HCT116 (cell line): Measurements from ENCODE around the gene REXO4. TPM values are rescaled to one million over a fixed set of nuclear protein-coding genes. Genes with fewer than 3 reads are reported as not detected.
A peak's percentile ranks its signal among the peaks of the same experiment; 100 is the strongest.

Experiments
- ATAC-seq: fragments of 200-7000 bp; cut with Tn5 transposase; 2 replicates; pipeline ENCODE4 v1.9.1; 2020; ENCODE audit warnings: mild to moderate bottlenecking, moderate library complexity
- BruUV-seq: library from RNA; stranded (reverse); fragments of 400-500 nt; replicated peaks from 2 replicates; lab custom pipeline; 2021; lab: Mats Ljungman, UMichigan
- CTCF ChIA-PET: fragments of 300-600 bp; sonication (Branson Sonifier 250); formaldehyde crosslinking; loops from one replicate; lab custom pipeline; 2021; ENCODE audit warnings: antibody characterized with exemption; lab: Charles Lee
- POLR2A ChIA-PET: fragments of 300-600, 350-600 bp; sonication (Branson Sonifier 250); formaldehyde crosslinking; loops from one replicate; lab custom pipeline; 2021; ENCODE audit warnings: antibody characterized with exemption; lab: Charles Lee
- RAD21 ChIA-PET, 2 experiments: fragments of 300-600 bp; sonication (Branson Sonifier 250); formaldehyde crosslinking; loops; one replicate each; lab custom pipeline; 2023; ENCODE audit warnings: low total read pairs in 2 of 2; ENCODE audit not compliant: uncharacterized antibody in 2 of 2, unreplicated experiment in 2 of 2, low non-redundant PET in 1 of 2; lab: Charles Lee
- DNase-seq: peaks from one replicate; pipeline ENCODE4 v3.0.0-alpha.2; 2010; ENCODE audit warnings: low read depth, low spot score
- H2AFZ ChIP-seq: fragments of 200-600 bp; shearing (Covaris generic), sonication (generic); 2 replicates; pipeline ENCODE4 v1.6.1; 2017; ENCODE audit warnings: low read depth, mixed run types, mixed read lengths, antibody characterized with exemption, low read length; ENCODE audit not compliant: poor library complexity, severe bottlenecking
- H3K27ac ChIP-seq: 2 replicates; pipeline ENCODE4 v1.5.1; 2012; ENCODE audit warnings: low read depth, low read length
- H3K27me3 ChIP-seq: fragments of 200-600 bp; sonication (generic); 2 replicates; pipeline ENCODE4 v1.6.1; 2016; ENCODE audit warnings: mixed run types, low read length, mixed read lengths; ENCODE audit not compliant: insufficient read depth
- H3K36me3 ChIP-seq, 2 experiments: fragments of 200-500 bp in 1 of 2; fragments of 200-600 bp in 1 of 2; sonication (Bioruptor generic) in 1 of 2; sonication (generic) in 1 of 2; 2 replicates each; pipeline versions ENCODE4 v1.5.1 to v1.6.1; 2014 to 2016; ENCODE audit warnings: low read length in 2 of 2, inconsistent platforms in 1 of 2, mixed read lengths in 1 of 2, mixed run types in 1 of 2; ENCODE audit not compliant: insufficient read depth in 2 of 2, control insufficient read depth in 1 of 2
- H3K4me1 ChIP-seq, 2 experiments: fragments of 200-600 bp in 1 of 2; sonication (generic) in 1 of 2; 2 replicates each; pipeline versions ENCODE4 v1.5.1 to v1.6.1; 2012 to 2017; ENCODE audit warnings: low read length in 2 of 2, inconsistent platforms in 1 of 2, mild to moderate bottlenecking in 1 of 2, mixed read lengths in 1 of 2, mixed run types in 1 of 2, moderate library complexity in 1 of 2; ENCODE audit not compliant: insufficient read depth in 2 of 2, control insufficient read depth in 1 of 2
- H3K4me2 ChIP-seq: fragments of 200-600 bp; sonication (generic); 2 replicates; pipeline ENCODE4 v1.6.1; 2017; ENCODE audit warnings: mixed run types, low read length, mixed read lengths
- H3K4me3 ChIP-seq, 2 experiments: fragments of 200-600 bp in 1 of 2; sonication (generic) in 1 of 2; replicated peaks in 1 of 2; 2 replicates each; pipeline ENCODE4 v1.5.1; 2011 to 2016; ENCODE audit warnings: low read length in 2 of 2, control low read depth in 1 of 2, low read depth in 1 of 2, mild to moderate bottlenecking in 1 of 2, mixed read lengths in 1 of 2, mixed run types in 1 of 2
- H3K79me2 ChIP-seq: fragments of 200-600 bp; sonication (generic); 2 replicates; pipeline ENCODE4 v1.6.1; 2017; ENCODE audit warnings: mild to moderate bottlenecking, mixed run types, low read length, moderate library complexity, mixed read lengths; ENCODE audit not compliant: insufficient read depth
- H3K9ac ChIP-seq: fragments of 200-600 bp; sonication (generic); 2 replicates; pipeline ENCODE4 v1.6.1; 2016; ENCODE audit warnings: low read length, mixed read lengths
- H3K9me2 ChIP-seq: fragments of 200-600 bp; sonication (generic), shearing (Covaris generic); 2 replicates; pipeline ENCODE4 v1.6.1; 2017; ENCODE audit warnings: mixed run types, mild to moderate bottlenecking, moderate library complexity; ENCODE audit not compliant: insufficient read depth
- H3K9me3 ChIP-seq, 2 experiments: fragments of 200-500 bp in 1 of 2; fragments of 200-600 bp in 1 of 2; sonication (Bioruptor generic) in 1 of 2; sonication (generic) in 1 of 2; 2 replicates each; pipeline ENCODE4 v1.6.1; 2014 to 2017; ENCODE audit warnings: low read length in 2 of 2, mixed read lengths in 2 of 2, inconsistent platforms in 1 of 2, low read depth in 1 of 2, mild to moderate bottlenecking in 1 of 2, mixed run types in 1 of 2, moderate library complexity in 1 of 2; ENCODE audit not compliant: control insufficient read depth in 1 of 2, insufficient read depth in 1 of 2
- H4K20me1 ChIP-seq: fragments of 200-600 bp; sonication (generic), shearing (Covaris generic); 2 replicates; pipeline ENCODE4 v1.6.1; 2017; ENCODE audit warnings: mixed run types, mild to moderate bottlenecking, moderate library complexity; ENCODE audit not compliant: insufficient read depth
- CEBPB ChIP-seq: IDR thresholded peaks from 2 replicates; pipeline ENCODE4 v1.6.1; 2012; ENCODE audit warnings: low read depth
- EGR1 ChIP-seq: IDR thresholded peaks from 2 replicates; pipeline ENCODE4 v1.6.1; 2012; ENCODE audit warnings: low read depth
- ELF1 ChIP-seq: IDR thresholded peaks from 2 replicates; pipeline ENCODE4 v1.6.1; 2012; ENCODE audit warnings: low read depth, borderline replicate concordance
- EZH2phosphoT487 ChIP-seq: fragments of 200-600 bp; IDR thresholded peaks from 2 replicates; pipeline ENCODE4 v1.6.1; 2018; ENCODE audit warnings: antibody characterized with exemption, borderline replicate concordance
- FOSL1 ChIP-seq: IDR thresholded peaks from 2 replicates; pipeline ENCODE4 v1.6.1; 2012; ENCODE audit warnings: low read depth
- JUND ChIP-seq: IDR thresholded peaks from 2 replicates; pipeline ENCODE4 v1.6.1; 2012
- RAD21 ChIP-seq: IDR thresholded peaks from 2 replicates; pipeline ENCODE4 v1.6.1; 2012; ENCODE audit warnings: low read depth, mild to moderate bottlenecking
- SRF ChIP-seq: IDR thresholded peaks from 2 replicates; pipeline ENCODE4 v1.6.1; 2012; ENCODE audit warnings: low read depth
- TCF7L2 ChIP-seq: IDR thresholded peaks from 2 replicates; pipeline ENCODE4 v1.7.0; 2011; ENCODE audit warnings: borderline replicate concordance, inconsistent platforms; ENCODE audit not compliant: insufficient read depth, insufficient read length; ENCODE audit errors: extremely low read depth
- YY1 ChIP-seq: IDR thresholded peaks from 2 replicates; pipeline ENCODE4 v1.6.1; 2011; ENCODE audit warnings: low read length, low read depth, moderate library complexity, mild to moderate bottlenecking; ENCODE audit not compliant: insufficient replicate concordance; ENCODE audit errors: extremely low read depth
- ZFX ChIP-seq: fragments of 450-650 bp; IDR thresholded peaks from 2 replicates; pipeline ENCODE4 v1.6.1; 2017
- ZNF274 ChIP-seq: fragments of 200-500 bp; sonication (Bioruptor generic); IDR thresholded peaks from 2 replicates; pipeline ENCODE4 v1.6.1; 2014; ENCODE audit warnings: mild to moderate bottlenecking, low read depth, low read length, inconsistent platforms
- intact Hi-C: fragments of 100-400 bp; cut with micrococcal nuclease; formaldehyde crosslinking; loops from 2 replicates; pipeline ENCODE4 v1.10.0; 2022
- total RNA-seq: library from RNA; stranded (reverse); gene quantifications from one replicate; pipeline ENCODE4 v1.2.1, GENCODE V29; 2021; ENCODE audit not compliant: unreplicated experiment
- TF ChIP-seq, protein P1 (sequence below), 3 experiments: fragments of 200-600 bp in 1 of 3; sonication (generic) in 1 of 3; IDR thresholded peaks in 2 of 3; conservative IDR thresholded peaks in 1 of 3; 2 replicates each; pipeline ENCODE4 v1.5.1; 2012 to 2017; ENCODE audit warnings: low read depth in 2 of 3, low read length in 2 of 3, antibody characterized with exemption in 1 of 3, borderline replicate concordance in 1 of 3, control low read depth in 1 of 3, mild to moderate bottlenecking in 1 of 3, mixed read lengths in 1 of 3, mixed run types in 1 of 3, moderate library complexity in 1 of 3; ENCODE audit not compliant: insufficient read depth in 1 of 3

REXO4 gene
- total RNA-seq, 1 experiment from 2014 or later = 24.6 TPM

GRCh38 chr9:133423216-133423615 is 5.4 kb upstream of the REXO4 start:
- no peaks in the 10 kb centered on the region for H4K20me1 ChIP-seq
- no peak overlapping the region for H3K4me3 ChIP-seq
- H3K9me2 ChIP-seq = no peaks in the 10 kb centered on the region
- no peak for ATAC-seq
- H3K9ac ChIP-seq = no peak overlapping the region
- H3K36me3 ChIP-seq = no peaks in the 10 kb centered on the region
- H2AFZ ChIP-seq = no peak overlapping the region
- H3K9me3 ChIP-seq = no peaks in the 10 kb centered on the region
- RAD21 ChIA-PET = no interaction called here
- POLR2A ChIA-PET = no interaction called here
- intact Hi-C loops = no loop called here
- H3K79me2 ChIP-seq = no peaks in the 10 kb centered on the region
- DNase-seq = no peak
- CTCF ChIA-PET = no interaction called here
- no peak for TF ChIP-seq JUND
- no peak for TF ChIP-seq EGR1
- no peak for TF ChIP-seq ZFX
- TF ChIP-seq ZNF274 = no peak
- TF ChIP-seq RAD21 = no peak
- no peak for TF ChIP-seq CEBPB
- no peak for TF ChIP-seq EZH2phosphoT487
- no peak for TF ChIP-seq ELF1
- no peak for TF ChIP-seq TCF7L2
- TF ChIP-seq SRF = no peak
- no peak overlapping the region for H3K4me2 ChIP-seq
- peaks cover 4 to 21% of the 10 kb centered on the region in 2 experiments; a peak in 3 of 4 replicates for H3K4me1 ChIP-seq
- H3K27ac ChIP-seq = no peak overlapping the region
- no peaks in the 10 kb centered on the region for H3K27me3 ChIP-seq
- BruUV-seq = no TSS peak

DNA sequence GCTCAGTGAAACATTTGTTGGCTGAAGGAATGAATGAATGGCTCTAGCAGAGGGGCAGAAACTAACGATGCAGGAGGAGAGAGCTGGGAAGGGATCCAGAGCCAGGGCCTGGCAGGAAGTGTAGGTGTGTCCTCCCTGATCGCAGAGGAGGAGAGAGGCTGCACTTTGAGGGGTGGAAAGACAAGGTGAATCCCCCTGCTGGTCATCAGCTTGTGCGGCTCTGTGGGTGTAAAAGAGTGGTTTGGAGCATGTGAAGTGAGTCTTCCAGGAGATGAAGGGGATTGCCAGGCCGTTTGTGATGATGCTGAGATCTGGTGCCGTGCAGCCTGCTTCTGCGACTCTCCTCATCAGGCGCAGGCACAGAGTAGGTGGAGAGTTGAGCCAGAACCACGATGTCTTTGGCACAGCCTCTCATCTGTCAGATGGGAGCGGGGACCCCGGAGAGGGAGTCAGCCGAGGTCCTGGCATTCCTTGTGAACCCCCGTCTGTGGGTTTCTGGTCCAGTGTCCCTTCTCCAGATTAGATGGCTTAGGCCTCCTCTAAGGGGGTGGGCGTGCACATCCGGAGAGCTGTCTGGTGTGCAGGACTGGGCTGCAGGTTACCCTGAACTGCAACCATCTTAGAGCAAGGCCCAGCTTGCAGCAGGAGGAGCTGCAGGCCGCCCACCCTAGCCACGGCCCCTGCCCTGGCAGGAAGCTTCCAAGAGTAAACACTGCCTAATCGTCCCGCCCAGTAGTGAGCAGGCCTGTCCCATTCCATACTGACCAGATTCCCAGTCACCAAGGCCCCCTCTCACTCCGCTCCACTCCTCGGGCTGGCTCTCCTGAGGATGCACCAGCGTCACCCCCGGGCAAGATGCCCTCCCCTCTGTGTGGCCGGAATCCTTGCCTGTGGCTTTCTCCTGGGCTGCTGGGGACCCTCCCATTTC is 4.1 kb upstream of the REXO4 start, which contains the start of gene ADAMTS13:
Gene ADAMTS13 (plus strand): TSS at position 753 of the 928 bp plus-strand sequence. CDS start 77 bp downstream, at position 830.
- intact Hi-C loops = no loop called here
- no peaks in the 10 kb centered on the region for H3K9me2 ChIP-seq
- H3K27ac ChIP-seq = no peak within 1 kb of the TSS; the same call in 1 of the 2 replicates
- H3K9ac ChIP-seq = no peak within 1 kb of the TSS
- 0 out of 4 replicates have a peak, but pooled peaks cover 0 to 4% of the 10 kb centered on the region in 2 experiments for H3K36me3 ChIP-seq
- no peaks in the 10 kb centered on the region for H4K20me1 ChIP-seq
- no peak within 1 kb of the TSS for H2AFZ ChIP-seq
- DNase-seq (no peak), ATAC-seq (peak; percentile 33)
- no TSS peak for BruUV-seq
- H3K27me3 ChIP-seq = no peaks in the 10 kb centered on the region
- TF ChIP-seq YY1 (no peak), FOSL1 (no peak), CEBPB (no peak)
- TF ChIP-seq, protein P1, sequence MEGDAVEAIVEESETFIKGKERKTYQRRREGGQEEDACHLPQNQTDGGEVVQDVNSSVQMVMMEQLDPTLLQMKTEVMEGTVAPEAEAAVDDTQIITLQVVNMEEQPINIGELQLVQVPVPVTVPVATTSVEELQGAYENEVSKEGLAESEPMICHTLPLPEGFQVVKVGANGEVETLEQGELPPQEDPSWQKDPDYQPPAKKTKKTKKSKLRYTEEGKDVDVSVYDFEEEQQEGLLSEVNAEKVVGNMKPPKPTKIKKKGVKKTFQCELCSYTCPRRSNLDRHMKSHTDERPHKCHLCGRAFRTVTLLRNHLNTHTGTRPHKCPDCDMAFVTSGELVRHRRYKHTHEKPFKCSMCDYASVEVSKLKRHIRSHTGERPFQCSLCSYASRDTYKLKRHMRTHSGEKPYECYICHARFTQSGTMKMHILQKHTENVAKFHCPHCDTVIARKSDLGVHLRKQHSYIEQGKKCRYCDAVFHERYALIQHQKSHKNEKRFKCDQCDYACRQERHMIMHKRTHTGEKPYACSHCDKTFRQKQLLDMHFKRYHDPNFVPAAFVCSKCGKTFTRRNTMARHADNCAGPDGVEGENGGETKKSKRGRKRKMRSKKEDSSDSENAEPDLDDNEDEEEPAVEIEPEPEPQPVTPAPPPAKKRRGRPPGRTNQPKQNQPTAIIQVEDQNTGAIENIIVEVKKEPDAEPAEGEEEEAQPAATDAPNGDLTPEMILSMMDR (IDR thresholded peaks at IDR 0.05 in 2 of 3, conservative IDR thresholded peaks at IDR 0.05 in 1 of 3; ENCODE audit: borderline replicate concordance in 1 of 3, insufficient read depth in 1 of 3, low read depth in 2 of 3, low read length in 2 of 3) = peak in 2 of 3 experiments; percentile 29 to 42; a peak in 3 of 6 replicates
- H3K9me3 ChIP-seq = no peaks in the 10 kb centered on the region
- CTCF ChIA-PET = no interaction called here
- H3K4me3 ChIP-seq = no peak within 1 kb of the TSS
- H3K79me2 ChIP-seq = peaks cover 10% of the 10 kb centered on the region
- H3K4me2 ChIP-seq = peak within 1 kb of the TSS; percentile 40
- RAD21 ChIA-PET = no interaction called here
- peaks cover 4 to 18% of the 10 kb centered on the region in 2 experiments; a peak in 3 of 4 replicates for H3K4me1 ChIP-seq
- POLR2A ChIA-PET = interaction anchor here (1.8 kb wide), 1 partner anchor 38 kb away, joined by 4 read pairs; the partner anchor contains the start of gene CACFD1
